Cardiac muscle cell (in vitro differentiated cells and primary cell): Measurements from ENCODE around the gene PACSIN2. TPM values are rescaled to one million over a fixed set of nuclear protein-coding genes. Genes with fewer than 3 reads are reported as not detected.
A peak's percentile ranks its signal among the peaks of the same experiment; 100 is the strongest.

Source experiments
- DNase-seq, 2 donors: peaks; one replicate each; pipeline versions ENCODE4 v3.0.0 to v3.0.0-alpha.2; 2010 to 2017; ENCODE audit warnings: low read depth in 1 of 2, low spot score in 1 of 2
- H3K27ac ChIP-seq: fragments of 200-600 bp; sonication (generic); 2 replicates; pipeline ENCODE4 v1.5.1; 2016
- H3K27me3 ChIP-seq: fragments of 200-600 bp; sonication (generic); 2 replicates; pipeline ENCODE4 v1.6.0; 2016; ENCODE audit warnings: control low read depth
- H3K36me3 ChIP-seq: fragments of 200-600 bp; sonication (generic); 2 replicates; pipeline ENCODE4 v1.5.1; 2016; ENCODE audit warnings: control low read depth
- H3K4me1 ChIP-seq: fragments of 200-600 bp; sonication (generic); 2 replicates; pipeline ENCODE4 v1.8.1; 2017; ENCODE audit warnings: low read depth, mild to moderate bottlenecking, mixed run types
- H3K4me3 ChIP-seq: fragments of 200-600 bp; sonication (generic); 2 replicates; pipeline ENCODE4 v1.5.1; 2016; ENCODE audit warnings: mild to moderate bottlenecking
- H3K9me3 ChIP-seq: fragments of 200-600 bp; sonication (generic); 2 replicates; pipeline ENCODE4 v1.5.1; 2017; ENCODE audit warnings: low read depth, mild to moderate bottlenecking, control low read depth
- CTCF ChIP-seq: IDR thresholded peaks from 2 replicates; pipeline ENCODE4 v1.5.1; 2012; ENCODE audit warnings: low read depth, mild to moderate bottlenecking, low read length
- polyA plus RNA-seq: library from polyadenylated mRNA; unstranded; fragments of >200 nt; fragmentation: Nextera tagmentation; extraction: Ambion mirVana; gene quantifications from 2 replicates; pipeline ENCODE4 v1.2.1, GENCODE V29; 2016
- total RNA-seq: library from RNA; depleted of rRNA; stranded (reverse); fragments of >200 nt; gene quantifications from 2 replicates; pipeline ENCODE4 v1.2.3, GENCODE V29; 2016

PACSIN2 gene
- total and polyA plus RNA-seq, 2 experiments from 2014 or later, result 67.7 to 70.5 TPM

GRCh38 chr22:42825796-42826195 lies 189.2 kb downstream of the PACSIN2 start:
- H3K4me1 ChIP-seq, result no peaks in the 10 kb centered on the region
- no peak for DNase-seq
- peaks cover 65% of the 10 kb centered on the region for H3K36me3 ChIP-seq
- H3K4me3 ChIP-seq, result no peak overlapping the region
- no peak overlapping the region for H3K27ac ChIP-seq
- no peaks in the 10 kb centered on the region for H3K27me3 ChIP-seq
- H3K9me3 ChIP-seq, result no peaks in the 10 kb centered on the region
- no peak for TF ChIP-seq CTCF

- no peak for DNase-seq
- Histone ChIP-seq H3K4me1 (no peaks in the 10 kb centered on the region), H3K27ac (no peak overlapping the region), H3K9me3 (no peaks in the 10 kb centered on the region), H3K36me3 (peaks cover 46% of the 10 kb centered on the region), H3K27me3 (no peaks in the 10 kb centered on the region), H3K4me3 (no peak overlapping the region)
- no peak for TF ChIP-seq CTCF
These were observed 193.6 kb downstream of the PACSIN2 start for GRCh38 chr22:42821386-42821785.

- DNase-seq, result peak; percentile 32 to 42
- H3K27ac ChIP-seq, result no peak overlapping the region
- peak; percentile 11 for TF ChIP-seq CTCF
- no peak overlapping the region for H3K4me3 ChIP-seq
- no peaks in the 10 kb centered on the region for H3K4me1 ChIP-seq
- H3K36me3 ChIP-seq, result peaks cover 48% of the 10 kb centered on the region
- no peaks in the 10 kb centered on the region for H3K27me3 ChIP-seq
- no peaks in the 10 kb centered on the region for H3K9me3 ChIP-seq
These were observed 194.7 kb downstream of the PACSIN2 start for GRCh38 chr22:42820045-42820763.

Other genes with a start within 250 kb of the PACSIN2 start
- gene ARFGAP3, start 157.9 kb downstream of the PACSIN2 start, total RNA-seq, result 26.3 and 30.1 TPM in 2 replicates
- 38.2 and 48.6 TPM in 2 replicates for gene ARFGAP3, start 157.9 kb downstream of the PACSIN2 start, polyA plus RNA-seq
- gene TTLL1, start 74.2 kb upstream of the PACSIN2 start, total RNA-seq, result 29.9 and 38.2 TPM in 2 replicates
- gene TTLL1, start 74.2 kb upstream of the PACSIN2 start, polyA plus RNA-seq, result 33.0 and 42.3 TPM in 2 replicates
- 21.0 and 41.7 TPM in 2 replicates for gene BIK, start 95.6 kb upstream of the PACSIN2 start, total RNA-seq
- 34.6 and 65.4 TPM in 2 replicates for gene BIK, start 95.6 kb upstream of the PACSIN2 start, polyA plus RNA-seq
- 42.2 and 47.1 TPM in 2 replicates for gene MCAT, start 128.2 kb upstream of the PACSIN2 start, total RNA-seq
- 44.3 and 46.8 TPM in 2 replicates for gene MCAT, start 128.2 kb upstream of the PACSIN2 start, polyA plus RNA-seq
- 28.9 and 59.0 TPM in 2 replicates for gene TSPO, start 136.4 kb upstream of the PACSIN2 start, total RNA-seq
- gene TSPO, start 136.4 kb upstream of the PACSIN2 start, polyA plus RNA-seq, result 20.3 and 52.2 TPM in 2 replicates
- gene TTLL12, start 172.0 kb upstream of the PACSIN2 start, total RNA-seq, result 52.9 and 62.7 TPM in 2 replicates
- 45.9 and 58.6 TPM in 2 replicates for gene TTLL12, start 172.0 kb upstream of the PACSIN2 start, polyA plus RNA-seq